ENCODE data around the gene CLEC16A. TPM values are rescaled to one million over a fixed set of nuclear protein-coding genes. Genes with fewer than 3 reads are reported as not detected.

CLEC16A gene, protein sequence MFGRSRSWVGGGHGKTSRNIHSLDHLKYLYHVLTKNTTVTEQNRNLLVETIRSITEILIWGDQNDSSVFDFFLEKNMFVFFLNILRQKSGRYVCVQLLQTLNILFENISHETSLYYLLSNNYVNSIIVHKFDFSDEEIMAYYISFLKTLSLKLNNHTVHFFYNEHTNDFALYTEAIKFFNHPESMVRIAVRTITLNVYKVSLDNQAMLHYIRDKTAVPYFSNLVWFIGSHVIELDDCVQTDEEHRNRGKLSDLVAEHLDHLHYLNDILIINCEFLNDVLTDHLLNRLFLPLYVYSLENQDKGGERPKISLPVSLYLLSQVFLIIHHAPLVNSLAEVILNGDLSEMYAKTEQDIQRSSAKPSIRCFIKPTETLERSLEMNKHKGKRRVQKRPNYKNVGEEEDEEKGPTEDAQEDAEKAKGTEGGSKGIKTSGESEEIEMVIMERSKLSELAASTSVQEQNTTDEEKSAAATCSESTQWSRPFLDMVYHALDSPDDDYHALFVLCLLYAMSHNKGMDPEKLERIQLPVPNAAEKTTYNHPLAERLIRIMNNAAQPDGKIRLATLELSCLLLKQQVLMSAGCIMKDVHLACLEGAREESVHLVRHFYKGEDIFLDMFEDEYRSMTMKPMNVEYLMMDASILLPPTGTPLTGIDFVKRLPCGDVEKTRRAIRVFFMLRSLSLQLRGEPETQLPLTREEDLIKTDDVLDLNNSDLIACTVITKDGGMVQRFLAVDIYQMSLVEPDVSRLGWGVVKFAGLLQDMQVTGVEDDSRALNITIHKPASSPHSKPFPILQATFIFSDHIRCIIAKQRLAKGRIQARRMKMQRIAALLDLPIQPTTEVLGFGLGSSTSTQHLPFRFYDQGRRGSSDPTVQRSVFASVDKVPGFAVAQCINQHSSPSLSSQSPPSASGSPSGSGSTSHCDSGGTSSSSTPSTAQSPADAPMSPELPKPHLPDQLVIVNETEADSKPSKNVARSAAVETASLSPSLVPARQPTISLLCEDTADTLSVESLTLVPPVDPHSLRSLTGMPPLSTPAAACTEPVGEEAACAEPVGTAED
- 10 to 100 TPM in 1 of 2 donors, 1 to 10 TPM in 1; 9.0 to 12.5 TPM for polyA plus RNA-seq

DNA sequence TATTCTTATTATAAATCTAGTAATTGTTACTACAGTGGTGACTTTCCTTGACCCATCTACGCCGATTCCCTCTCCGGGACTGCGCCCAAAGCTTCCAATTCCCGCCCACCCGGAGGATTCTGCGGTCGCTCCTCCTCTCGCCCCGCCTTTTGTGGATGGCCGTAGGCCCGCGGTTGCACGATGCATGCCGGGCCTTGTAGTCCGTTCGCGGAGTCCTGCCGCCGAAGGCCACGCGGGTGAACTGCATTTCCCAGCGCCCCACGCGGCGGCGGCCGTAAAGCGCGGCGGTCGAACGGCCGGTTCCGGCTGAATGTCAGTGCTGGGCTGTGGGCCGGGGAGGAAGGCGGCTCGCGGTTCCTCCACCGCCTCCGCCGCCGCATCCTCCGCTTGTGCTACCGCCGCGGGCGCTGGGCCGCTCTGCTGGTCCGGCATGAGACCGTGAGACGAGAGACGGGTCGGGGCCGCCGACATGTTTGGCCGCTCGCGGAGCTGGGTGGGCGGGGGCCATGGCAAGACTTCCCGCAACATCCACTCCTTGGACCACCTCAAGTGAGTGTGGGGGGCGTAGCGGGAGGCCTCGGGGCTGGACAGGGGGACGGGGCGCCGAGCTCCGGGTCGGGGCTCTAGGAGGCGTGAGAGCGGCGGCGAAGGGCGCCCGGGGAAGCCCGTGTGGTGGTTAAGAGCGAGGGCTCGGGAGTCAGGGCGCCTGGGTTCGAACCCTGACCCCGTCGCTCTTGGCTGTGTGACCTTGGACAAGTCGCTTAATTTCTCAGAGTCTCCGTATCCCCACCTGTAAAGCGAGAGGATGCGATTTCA is at the start of gene CLEC16A:
CLEC16A (plus strand) TSS at position 316 of the 816 bp plus-strand sequence; CDS start at position 470, 154 bp downstream.
- Histone ChIP-seq H3K27me3 (ENCODE audit: control insufficient read depth in 1 of 2, insufficient read depth in 2 of 2, low read length in 2 of 2) (no peaks in the 10 kb centered on the region), H3K9me3 (ENCODE audit: control insufficient read depth in 2 of 2, insufficient read depth in 1 of 2, low read depth in 1 of 2, low read length in 1 of 2) (no peaks in the 10 kb centered on the region), H3K4me3 (ENCODE audit: low read depth in 1 of 2, low read length in 2 of 2) (peak within 1 kb of the TSS; percentile 82 to 95), H3K4me1 (ENCODE audit: control insufficient read depth in 2 of 2, insufficient read depth in 2 of 2, low read length in 1 of 2) (peaks cover 12 to 36% of the 10 kb centered on the region in 2 donors), H3K36me3 (ENCODE audit: control insufficient read depth in 2 of 2, insufficient read depth in 2 of 2, low read length in 1 of 2) (peaks cover 0 to 3% of the 10 kb centered on the region in 2 donors), H3K27ac (ENCODE audit: low read depth in 2 of 2, low read length in 1 of 2) (peak within 1 kb of the TSS; percentile 67 to 81)
- 1% methylated on average over 86 of the region's 86 CpGs for WGBS, 2 donors

- Histone ChIP-seq H3K4me1 (ENCODE audit: control insufficient read depth in 2 of 2, insufficient read depth in 2 of 2, low read length in 1 of 2) (no peaks in the 10 kb centered on the region), H3K4me3 (ENCODE audit: low read depth in 1 of 2, low read length in 2 of 2) (no peak overlapping the region), H3K27ac (ENCODE audit: low read depth in 2 of 2, low read length in 1 of 2) (no peak overlapping the region), H3K9me3 (ENCODE audit: control insufficient read depth in 2 of 2, insufficient read depth in 1 of 2, low read depth in 1 of 2, low read length in 1 of 2) (no peaks in the 10 kb centered on the region), H3K36me3 (ENCODE audit: control insufficient read depth in 2 of 2, insufficient read depth in 2 of 2, low read length in 1 of 2) (no peaks in the 10 kb centered on the region), H3K27me3 (ENCODE audit: control insufficient read depth in 1 of 2, insufficient read depth in 2 of 2, low read length in 2 of 2) (no peaks in the 10 kb centered on the region)
- 45 to 53% methylated on average over 17 of the region's 17 CpGs for WGBS, 2 donors
Measured at GRCh38 chr16:10895053-10895946, 49.1 kb upstream of the CLEC16A start.

DNA sequence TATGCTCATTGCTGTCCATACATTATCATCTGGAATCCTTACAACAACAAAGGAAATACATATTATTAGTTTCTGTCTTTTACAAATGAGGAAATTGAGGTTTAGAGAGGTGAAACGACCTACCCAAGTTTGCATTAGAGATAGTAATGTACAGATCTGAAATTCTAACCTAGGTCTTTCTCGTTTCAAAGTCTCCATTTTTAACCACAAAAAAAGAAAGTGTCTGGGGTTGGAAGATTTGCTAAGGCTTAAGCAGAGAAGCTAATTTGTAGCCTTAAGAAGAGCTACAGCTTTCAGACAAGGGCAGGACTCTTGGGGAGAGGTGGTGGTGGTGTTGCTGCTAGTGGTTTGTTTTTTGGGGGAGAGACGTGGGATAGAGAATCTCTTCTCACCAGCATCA is 48.2 kb upstream of the CLEC16A start:
- no peaks in the 10 kb centered on the region for H3K9me3 ChIP-seq (ENCODE audit: control insufficient read depth in 2 of 2, insufficient read depth in 1 of 2, low read depth in 1 of 2, low read length in 1 of 2)
- no peak overlapping the region for H3K27ac ChIP-seq (ENCODE audit: low read depth in 2 of 2, low read length in 1 of 2)
- no peaks in the 10 kb centered on the region for H3K27me3 ChIP-seq (ENCODE audit: control insufficient read depth in 1 of 2, insufficient read depth in 2 of 2, low read length in 2 of 2)
- WGBS, 2 donors, result 64 to 65% methylated on average over 3 of the region's 3 CpGs
- no peak overlapping the region for H3K4me3 ChIP-seq (ENCODE audit: low read depth in 1 of 2, low read length in 2 of 2)
- H3K4me1 ChIP-seq (ENCODE audit: control insufficient read depth in 2 of 2, insufficient read depth in 2 of 2, low read length in 1 of 2), result no peaks in the 10 kb centered on the region
- H3K36me3 ChIP-seq (ENCODE audit: control insufficient read depth in 2 of 2, insufficient read depth in 2 of 2, low read length in 1 of 2), result no peaks in the 10 kb centered on the region

- WGBS, 2 donors, result 92 to 96% methylated on average over 2 of the region's 2 CpGs
- Histone ChIP-seq H3K4me3 (ENCODE audit: low read depth in 1 of 2, low read length in 2 of 2) (no peak overlapping the region), H3K4me1 (ENCODE audit: control insufficient read depth in 2 of 2, insufficient read depth in 2 of 2, low read length in 1 of 2) (no peaks in the 10 kb centered on the region), H3K27ac (ENCODE audit: low read depth in 2 of 2, low read length in 1 of 2) (no peak overlapping the region), H3K36me3 (ENCODE audit: control insufficient read depth in 2 of 2, insufficient read depth in 2 of 2, low read length in 1 of 2) (no peaks in the 10 kb centered on the region), H3K27me3 (ENCODE audit: control insufficient read depth in 1 of 2, insufficient read depth in 2 of 2, low read length in 2 of 2) (no peaks in the 10 kb centered on the region), H3K9me3 (ENCODE audit: control insufficient read depth in 2 of 2, insufficient read depth in 1 of 2, low read depth in 1 of 2, low read length in 1 of 2) (no peaks in the 10 kb centered on the region)
Measured at GRCh38 chr16:10896723-10897122, 47.6 kb upstream of the CLEC16A start.

GRCh38 chr16:10897134-10897533 is 47.2 kb upstream of the CLEC16A start:
- 68 to 71% methylated on average over 5 of the region's 5 CpGs for WGBS, 2 donors
- Histone ChIP-seq H3K27me3 (ENCODE audit: control insufficient read depth in 1 of 2, insufficient read depth in 2 of 2, low read length in 2 of 2) (no peaks in the 10 kb centered on the region), H3K4me1 (ENCODE audit: control insufficient read depth in 2 of 2, insufficient read depth in 2 of 2, low read length in 1 of 2) (no peaks in the 10 kb centered on the region), H3K4me3 (ENCODE audit: low read depth in 1 of 2, low read length in 2 of 2) (no peak overlapping the region), H3K9me3 (ENCODE audit: control insufficient read depth in 2 of 2, insufficient read depth in 1 of 2, low read depth in 1 of 2, low read length in 1 of 2) (peaks cover 0 to 2% of the 10 kb centered on the region in 2 donors), H3K36me3 (ENCODE audit: control insufficient read depth in 2 of 2, insufficient read depth in 2 of 2, low read length in 1 of 2) (no peaks in the 10 kb centered on the region), H3K27ac (ENCODE audit: low read depth in 2 of 2, low read length in 1 of 2) (no peak overlapping the region)

DNA sequence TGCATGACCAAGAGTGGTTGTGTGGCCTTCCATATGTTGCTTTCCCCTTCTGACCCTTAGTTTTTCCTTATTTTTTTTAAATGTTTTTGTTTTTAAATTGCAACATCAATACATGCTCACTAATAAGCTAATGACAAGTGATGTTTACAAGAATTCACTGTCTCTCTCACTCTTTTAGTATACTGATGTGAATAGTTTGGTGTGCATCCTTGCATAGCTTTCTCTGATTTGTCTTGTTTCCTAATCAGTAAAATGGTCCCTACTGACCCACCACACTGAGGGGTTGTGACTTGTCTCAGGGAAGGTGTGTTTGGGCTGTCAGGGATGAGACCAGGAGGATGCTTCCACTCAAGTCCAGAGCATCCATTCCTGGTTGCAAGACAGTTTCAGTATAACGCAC is 41.4 kb upstream of the CLEC16A start:
- Histone ChIP-seq H3K4me1 (ENCODE audit: control insufficient read depth in 2 of 2, insufficient read depth in 2 of 2, low read length in 1 of 2) (no peaks in the 10 kb centered on the region), H3K27ac (ENCODE audit: low read depth in 2 of 2, low read length in 1 of 2) (no peak overlapping the region), H3K9me3 (ENCODE audit: control insufficient read depth in 2 of 2, insufficient read depth in 1 of 2, low read depth in 1 of 2, low read length in 1 of 2) (peaks cover 0 to 7% of the 10 kb centered on the region in 2 donors), H3K27me3 (ENCODE audit: control insufficient read depth in 1 of 2, insufficient read depth in 2 of 2, low read length in 2 of 2) (no peaks in the 10 kb centered on the region), H3K36me3 (ENCODE audit: control insufficient read depth in 2 of 2, insufficient read depth in 2 of 2, low read length in 1 of 2) (peaks cover 0 to 3% of the 10 kb centered on the region in 2 donors), H3K4me3 (ENCODE audit: low read depth in 1 of 2, low read length in 2 of 2) (no peak overlapping the region)
- WGBS, 2 donors, result 96 to 100% methylated on average over 1 of the region's 1 CpG

DNA sequence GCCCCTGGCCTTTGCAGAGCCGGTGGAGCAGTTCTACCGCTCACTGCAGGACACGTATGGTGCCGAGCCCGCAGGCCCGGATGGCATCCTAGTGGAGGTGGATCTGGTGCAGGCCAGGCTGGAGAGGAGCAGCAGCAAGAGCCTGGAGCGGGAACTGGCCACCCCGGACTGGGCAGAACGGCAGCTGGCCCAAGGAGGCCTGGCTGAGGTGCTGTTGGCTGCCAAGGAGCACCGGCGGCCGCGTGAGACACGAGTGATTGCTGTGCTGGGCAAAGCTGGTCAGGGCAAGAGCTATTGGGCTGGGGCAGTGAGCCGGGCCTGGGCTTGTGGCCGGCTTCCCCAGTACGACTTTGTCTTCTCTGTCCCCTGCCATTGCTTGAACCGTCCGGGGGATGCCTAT is 37.9 kb upstream of the CLEC16A start:
- 92% methylated on average over 19 of the region's 19 CpGs for WGBS, 2 donors
- no peak overlapping the region for H3K4me3 ChIP-seq (ENCODE audit: low read depth in 1 of 2, low read length in 2 of 2)
- H3K27me3 ChIP-seq (ENCODE audit: control insufficient read depth in 1 of 2, insufficient read depth in 2 of 2, low read length in 2 of 2), result no peaks in the 10 kb centered on the region
- peaks cover 3 to 7% of the 10 kb centered on the region in 2 donors for H3K9me3 ChIP-seq (ENCODE audit: control insufficient read depth in 2 of 2, insufficient read depth in 1 of 2, low read depth in 1 of 2, low read length in 1 of 2)
- no peaks in the 10 kb centered on the region for H3K4me1 ChIP-seq (ENCODE audit: control insufficient read depth in 2 of 2, insufficient read depth in 2 of 2, low read length in 1 of 2)
- no peak overlapping the region for H3K27ac ChIP-seq (ENCODE audit: low read depth in 2 of 2, low read length in 1 of 2)
- peaks cover 0 to 3% of the 10 kb centered on the region in 2 donors for H3K36me3 ChIP-seq (ENCODE audit: control insufficient read depth in 2 of 2, insufficient read depth in 2 of 2, low read length in 1 of 2)

DNA sequence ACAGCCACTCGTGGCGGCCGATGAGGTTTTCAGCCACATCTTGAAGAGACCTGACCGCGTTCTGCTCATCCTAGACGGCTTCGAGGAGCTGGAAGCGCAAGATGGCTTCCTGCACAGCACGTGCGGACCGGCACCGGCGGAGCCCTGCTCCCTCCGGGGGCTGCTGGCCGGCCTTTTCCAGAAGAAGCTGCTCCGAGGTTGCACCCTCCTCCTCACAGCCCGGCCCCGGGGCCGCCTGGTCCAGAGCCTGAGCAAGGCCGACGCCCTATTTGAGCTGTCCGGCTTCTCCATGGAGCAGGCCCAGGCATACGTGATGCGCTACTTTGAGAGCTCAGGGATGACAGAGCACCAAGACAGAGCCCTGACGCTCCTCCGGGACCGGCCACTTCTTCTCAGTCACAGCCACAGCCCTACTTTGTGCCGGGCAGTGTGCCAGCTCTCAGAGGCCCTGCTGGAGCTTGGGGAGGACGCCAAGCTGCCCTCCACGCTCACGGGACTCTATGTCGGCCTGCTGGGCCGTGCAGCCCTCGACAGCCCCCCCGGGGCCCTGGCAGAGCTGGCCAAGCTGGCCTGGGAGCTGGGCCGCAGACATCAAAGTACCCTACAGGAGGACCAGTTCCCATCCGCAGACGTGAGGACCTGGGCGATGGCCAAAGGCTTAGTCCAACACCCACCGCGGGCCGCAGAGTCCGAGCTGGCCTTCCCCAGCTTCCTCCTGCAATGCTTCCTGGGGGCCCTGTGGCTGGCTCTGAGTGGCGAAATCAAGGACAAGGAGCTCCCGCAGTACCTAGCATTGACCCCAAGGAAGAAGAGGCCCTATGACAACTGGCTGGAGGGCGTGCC is 37.2 kb upstream of the CLEC16A start:
- no peak overlapping the region for H3K27ac ChIP-seq (ENCODE audit: low read depth in 2 of 2, low read length in 1 of 2)
- H3K4me1 ChIP-seq (ENCODE audit: control insufficient read depth in 2 of 2, insufficient read depth in 2 of 2, low read length in 1 of 2), result no peaks in the 10 kb centered on the region
- 84 to 90% methylated on average over 41 to 46 of the region's 46 CpGs for WGBS, 2 donors
- H3K36me3 ChIP-seq (ENCODE audit: control insufficient read depth in 2 of 2, insufficient read depth in 2 of 2, low read length in 1 of 2), result peaks cover 0 to 3% of the 10 kb centered on the region in 2 donors
- no peaks in the 10 kb centered on the region for H3K27me3 ChIP-seq (ENCODE audit: control insufficient read depth in 1 of 2, insufficient read depth in 2 of 2, low read length in 2 of 2)
- H3K9me3 ChIP-seq (ENCODE audit: control insufficient read depth in 2 of 2, insufficient read depth in 1 of 2, low read depth in 1 of 2, low read length in 1 of 2), result peaks cover 3 to 5% of the 10 kb centered on the region in 2 donors
- no peak overlapping the region for H3K4me3 ChIP-seq (ENCODE audit: low read depth in 1 of 2, low read length in 2 of 2)
